ENCODE measurements around the gene CARD9. TPM values are rescaled to one million over a fixed set of nuclear protein-coding genes. Genes with fewer than 3 reads are reported as not detected.

The CARD9 gene
- total RNA-seq, 1 donor from 2014 or later = 10.0 TPM

DNA sequence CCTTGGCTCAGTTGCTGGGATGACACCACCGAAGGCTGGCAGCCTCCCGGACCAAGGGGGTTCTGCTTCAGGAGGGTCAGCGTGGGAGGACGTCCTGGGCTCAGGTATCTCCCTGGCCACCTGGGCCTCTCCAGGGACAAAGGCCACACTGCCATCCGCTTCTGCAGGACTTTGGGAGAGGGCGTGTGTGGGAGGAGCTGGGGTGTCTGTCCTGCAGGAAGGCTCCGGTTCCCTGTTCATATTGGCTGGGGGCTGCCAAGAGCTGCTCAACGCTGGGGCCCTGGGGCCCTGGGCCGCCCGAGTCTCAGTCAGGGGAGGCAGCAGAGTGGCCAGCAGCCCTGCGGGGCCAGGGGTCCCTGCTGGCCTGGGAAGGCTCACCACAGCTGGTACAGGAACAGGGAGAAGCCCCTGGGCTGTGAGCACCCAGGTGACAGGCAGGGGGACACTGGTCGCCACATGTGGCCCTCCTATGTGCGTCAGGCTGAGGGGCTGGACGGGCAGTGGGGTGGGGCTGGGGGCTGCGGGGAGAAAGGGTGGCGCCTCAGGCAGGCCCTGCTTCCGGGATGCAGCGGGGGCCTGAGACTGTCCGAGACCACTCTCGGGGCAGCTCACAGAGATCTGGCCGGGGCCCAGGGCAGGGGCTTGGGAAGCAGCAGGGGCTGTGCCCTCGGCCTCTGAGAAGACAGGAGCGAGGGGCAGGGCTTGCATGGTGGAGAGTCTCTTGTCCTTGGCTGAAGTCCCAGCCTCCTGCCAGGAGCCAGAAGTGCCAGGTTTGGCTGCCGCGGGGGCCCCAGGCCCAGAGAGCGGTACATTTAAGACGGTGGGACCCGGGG lies 4.9 kb upstream of the CARD9 start:
- no peak overlapping the region for H3K27ac ChIP-seq
- H3K4me3 ChIP-seq = no peak overlapping the region
- H3K27me3 ChIP-seq = no peaks in the 10 kb centered on the region
- intact Hi-C loops (cut with DNase I) = no loop called here
- DNase-seq (no peak), ATAC-seq (no peak)
- no peaks in the 10 kb centered on the region for H3K4me1 ChIP-seq
- H3K9me3 ChIP-seq = no peaks in the 10 kb centered on the region
- TF ChIP-seq, protein P1, sequence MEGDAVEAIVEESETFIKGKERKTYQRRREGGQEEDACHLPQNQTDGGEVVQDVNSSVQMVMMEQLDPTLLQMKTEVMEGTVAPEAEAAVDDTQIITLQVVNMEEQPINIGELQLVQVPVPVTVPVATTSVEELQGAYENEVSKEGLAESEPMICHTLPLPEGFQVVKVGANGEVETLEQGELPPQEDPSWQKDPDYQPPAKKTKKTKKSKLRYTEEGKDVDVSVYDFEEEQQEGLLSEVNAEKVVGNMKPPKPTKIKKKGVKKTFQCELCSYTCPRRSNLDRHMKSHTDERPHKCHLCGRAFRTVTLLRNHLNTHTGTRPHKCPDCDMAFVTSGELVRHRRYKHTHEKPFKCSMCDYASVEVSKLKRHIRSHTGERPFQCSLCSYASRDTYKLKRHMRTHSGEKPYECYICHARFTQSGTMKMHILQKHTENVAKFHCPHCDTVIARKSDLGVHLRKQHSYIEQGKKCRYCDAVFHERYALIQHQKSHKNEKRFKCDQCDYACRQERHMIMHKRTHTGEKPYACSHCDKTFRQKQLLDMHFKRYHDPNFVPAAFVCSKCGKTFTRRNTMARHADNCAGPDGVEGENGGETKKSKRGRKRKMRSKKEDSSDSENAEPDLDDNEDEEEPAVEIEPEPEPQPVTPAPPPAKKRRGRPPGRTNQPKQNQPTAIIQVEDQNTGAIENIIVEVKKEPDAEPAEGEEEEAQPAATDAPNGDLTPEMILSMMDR (IDR thresholded peaks at IDR 0.05) = no peak
- H3K36me3 ChIP-seq = peaks cover 28% of the 10 kb centered on the region

DNA sequence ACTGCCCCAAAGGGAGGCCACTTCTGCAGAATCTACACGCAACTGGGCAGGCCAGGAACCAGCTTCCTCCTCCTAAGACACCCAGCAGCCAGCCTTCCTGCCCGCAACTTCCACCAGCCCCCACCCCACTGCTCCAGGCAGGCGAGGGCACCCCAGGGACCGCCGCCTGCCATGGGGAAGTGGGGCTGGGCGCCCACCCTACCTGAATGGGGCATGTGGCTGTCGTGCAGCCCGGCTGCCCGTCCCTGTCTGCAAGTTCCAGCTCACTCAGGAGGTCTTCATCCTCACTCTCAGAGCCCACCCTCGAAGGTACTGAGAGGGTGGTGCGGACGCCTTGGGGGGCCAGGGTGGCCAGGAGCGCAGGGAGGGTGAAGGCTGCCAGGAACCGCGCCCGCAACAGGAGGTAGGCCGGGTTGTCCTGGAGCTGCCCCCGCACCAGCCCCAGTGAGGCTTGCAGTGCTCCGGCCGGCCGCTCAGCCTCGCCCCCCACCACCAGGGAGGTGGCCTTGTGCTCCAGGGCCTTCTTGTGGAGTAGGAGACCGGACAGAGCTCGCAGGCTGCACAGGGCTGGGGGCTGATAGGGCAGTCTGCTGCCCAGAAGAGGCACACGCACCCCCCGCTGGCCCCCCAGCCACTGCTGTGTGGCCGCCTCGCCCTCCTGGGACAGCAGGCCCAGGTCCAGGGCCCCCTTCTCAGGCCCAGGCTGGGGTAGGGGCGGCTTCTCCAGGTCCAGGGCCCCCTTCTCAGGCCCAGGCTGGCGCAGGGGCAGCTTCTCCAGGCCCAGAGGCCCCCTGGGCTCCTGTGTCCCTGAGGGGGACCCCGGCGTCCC lies 4.1 kb upstream of the CARD9 start:
- H3K4me1 ChIP-seq = peaks cover 3% of the 10 kb centered on the region
- TF ChIP-seq, protein P1 (IDR thresholded peaks at IDR 0.05) = no peak
- ATAC-seq = no peak
- H3K27ac ChIP-seq = no peak overlapping the region
- no peak for DNase-seq
- H3K36me3 ChIP-seq = peaks cover 20% of the 10 kb centered on the region
- no peak overlapping the region for H3K4me3 ChIP-seq
- no peaks in the 10 kb centered on the region for H3K9me3 ChIP-seq
- intact Hi-C loops (cut with DNase I) = no loop called here
- no peaks in the 10 kb centered on the region for H3K27me3 ChIP-seq

DNA sequence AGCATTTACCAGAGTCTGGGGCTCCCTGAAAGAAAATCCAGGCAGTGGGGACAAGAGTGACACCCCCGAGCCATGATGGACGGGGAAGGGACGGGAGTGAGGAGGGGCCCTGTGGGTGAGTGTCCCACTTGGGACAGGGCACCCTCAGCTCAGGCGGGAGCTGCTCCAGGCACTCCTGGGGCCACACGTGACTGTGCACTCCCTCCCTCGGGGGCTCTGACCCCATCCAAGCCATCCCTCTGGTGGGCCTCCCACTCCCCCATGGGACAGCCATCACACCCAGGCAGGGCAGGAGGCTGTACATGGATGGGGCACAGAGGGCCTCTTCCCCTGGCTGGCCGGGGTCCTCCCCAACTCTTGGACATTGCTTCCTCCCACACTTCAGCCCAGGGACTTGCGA lies 3.0 kb upstream of the CARD9 start:
- no peak for DNase-seq

DNA sequence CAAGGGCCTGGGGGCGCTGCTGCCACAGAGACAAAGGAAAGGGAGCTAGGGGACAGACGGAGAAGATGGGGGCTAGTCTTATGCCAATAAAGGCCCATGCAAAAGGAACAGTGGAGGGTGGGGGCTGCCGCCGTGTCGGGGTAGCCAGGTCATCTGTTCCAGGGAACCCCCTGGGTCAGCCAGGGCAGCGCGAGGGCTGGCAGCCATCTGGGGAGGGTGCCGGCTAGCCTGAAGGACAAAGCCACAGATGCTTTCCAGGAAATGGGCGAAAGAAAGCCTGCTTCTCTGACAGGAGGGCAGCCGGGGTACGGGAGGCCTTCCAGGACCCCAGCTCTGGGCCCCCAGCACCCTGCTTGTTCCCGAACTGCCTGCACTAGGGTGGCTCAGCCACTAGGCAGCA lies 1.6 kb upstream of the CARD9 start:
- Histone ChIP-seq H3K9me3 (no peaks in the 10 kb centered on the region), H3K4me1 (peaks cover 8% of the 10 kb centered on the region), H3K36me3 (peaks cover 5% of the 10 kb centered on the region), H3K27ac (no peak overlapping the region), H3K4me3 (no peak overlapping the region), H3K27me3 (no peaks in the 10 kb centered on the region)
- DNase-seq (no peak), ATAC-seq (no peak)
- TF ChIP-seq, protein P1 (IDR thresholded peaks at IDR 0.05) = no peak
- intact Hi-C loops (cut with DNase I) = no loop called here

More for the DNA sequence above, 3.0 kb upstream of the CARD9 start:
- Histone ChIP-seq H3K36me3 (peaks cover 14% of the 10 kb centered on the region), H3K4me1 (peaks cover 8% of the 10 kb centered on the region), H3K27ac (no peak overlapping the region), H3K27me3 (no peaks in the 10 kb centered on the region), H3K9me3 (no peaks in the 10 kb centered on the region), H3K4me3 (no peak overlapping the region)
- TF ChIP-seq, protein P1 (IDR thresholded peaks at IDR 0.05) = no peak
- intact Hi-C loops (cut with DNase I) = no loop called here
- no peak for ATAC-seq

DNA sequence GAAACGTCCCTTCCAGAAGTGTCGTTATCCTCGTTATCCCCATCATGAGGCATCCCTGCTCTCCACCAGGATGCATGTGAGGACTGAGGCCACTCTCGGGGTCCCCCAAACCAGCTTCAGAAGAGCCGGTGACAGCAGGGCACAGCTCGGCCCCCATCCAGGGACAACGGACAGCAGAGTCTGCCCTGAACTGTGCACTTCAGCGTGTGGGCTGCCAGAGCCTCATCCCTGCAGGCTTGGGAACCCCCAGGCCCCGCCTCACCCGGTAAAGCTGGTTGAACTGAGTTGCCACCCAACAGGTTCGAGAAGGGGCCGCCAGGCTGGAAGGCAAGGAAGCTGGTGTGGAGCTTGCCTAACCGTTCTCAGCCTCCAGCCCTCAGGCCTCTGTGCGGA lies 710 bp upstream of the CARD9 start:
- H3K27me3 ChIP-seq = no peaks in the 10 kb centered on the region
- peaks cover 8% of the 10 kb centered on the region for H3K4me1 ChIP-seq
- TF ChIP-seq, protein P1 (IDR thresholded peaks at IDR 0.05) = no peak
- H3K36me3 ChIP-seq = peaks cover 5% of the 10 kb centered on the region
- DNase-seq (no peak), ATAC-seq (no peak)
- no peaks in the 10 kb centered on the region for H3K9me3 ChIP-seq
- intact Hi-C loops (cut with DNase I) = no loop called here
- no peak overlapping the region for H3K27ac ChIP-seq
- H3K4me3 ChIP-seq = no peak overlapping the region

Measured in upper lobe of right lung (tissue), 1 donor.